ENCODE data around the gene TRERF1. TPM values are rescaled to one million over a fixed set of nuclear protein-coding genes. Genes with fewer than 3 reads are reported as not detected.

Gene TRERF1
- total and polyA plus RNA-seq, 2 of the 8 experiments (the other 6 are each of a cell fraction or from before 2014, with no cell fraction given) = 10.8 to 21.5 TPM

DNA sequence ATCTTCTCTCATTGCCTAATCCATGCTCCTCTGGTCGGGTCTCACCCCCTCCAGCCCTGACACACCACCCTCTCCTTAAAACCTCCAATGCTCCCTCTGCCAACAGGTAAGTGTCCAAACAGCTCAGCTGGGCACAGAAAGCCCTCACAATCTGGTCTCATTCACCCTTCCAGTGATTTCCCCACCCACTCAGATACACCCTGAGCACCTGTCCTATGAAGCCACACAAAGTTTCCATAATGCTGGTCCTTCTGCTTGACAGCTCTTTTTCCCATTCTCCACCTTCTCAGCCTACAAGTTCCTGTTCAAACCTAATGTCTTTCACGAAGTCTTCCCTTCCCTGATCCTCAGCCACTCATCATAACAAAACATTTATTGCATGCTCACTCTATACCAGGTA, 164.0 kb downstream of the TRERF1 start (continued):
- no peak for TF ChIP-seq BRCA1 (IDR thresholded peaks at IDR 0.05; ENCODE audit: low read depth, low read length)
- no peak for TF ChIP-seq SP2 (IDR thresholded peaks at IDR 0.05; ENCODE audit: low read length)

Measured in H1 (cell line).